IMR-90 (cell line): ENCODE results near the gene ITIH5. TPM values are rescaled to one million over a fixed set of nuclear protein-coding genes. Genes with fewer than 3 reads are reported as not detected.

Experiments
- ATAC-seq: fragments of 200-7000 bp; cut with Tn5 transposase; 2 replicates; pipeline ENCODE4 v1.9.1; 2020; ENCODE audit warnings: low read depth, mild to moderate bottlenecking, moderate library complexity
- BruUV-seq: library from RNA; stranded (reverse); fragments of 400-500 nt; replicated peaks from 2 replicates; lab custom pipeline; 2021; lab: Mats Ljungman, UMichigan
- CTCF ChIA-PET: fragments of 300-600 bp; formaldehyde crosslinking; extraction: SDS; loops from one replicate; lab custom pipeline; 2021; ENCODE audit warnings: antibody characterized with exemption; lab: Yijun Ruan, JAX
- POLR2A ChIA-PET: fragments of 300-600 bp; sonication (Branson Sonifier 250); formaldehyde crosslinking; loops from one replicate; lab custom pipeline; 2022; ENCODE audit warnings: antibody characterized with exemption; ENCODE audit not compliant: unreplicated experiment; lab: Charles Lee
- DNase-seq: peaks from one replicate; pipeline ENCODE4 v3.0.0; 2013
- H2AFZ ChIP-seq: replicated peaks from 2 replicates; pipeline ENCODE3; 2013; ENCODE audit warnings: low read length, mild to moderate bottlenecking; ENCODE audit not compliant: poor library complexity
- H2AK5ac ChIP-seq: 2 replicates; pipeline ENCODE4 v1.6.1; 2013; ENCODE audit warnings: low read depth, low read length, inconsistent platforms
- H2AK9ac ChIP-seq: replicated peaks from 2 replicates; pipeline ENCODE3; 2013; ENCODE audit warnings: mild to moderate bottlenecking, low read depth, low read length, moderate library complexity; ENCODE audit not compliant: poor library complexity
- H2BK120ac ChIP-seq: 2 replicates; pipeline ENCODE4 v1.6.1; 2013; ENCODE audit warnings: low read depth, low read length, inconsistent platforms
- H2BK15ac ChIP-seq: 3 replicates; pipeline ENCODE4 v1.6.1; 2013; ENCODE audit warnings: low read depth, low read length, inconsistent platforms
- H2BK20ac ChIP-seq: 2 replicates; pipeline ENCODE4 v1.6.1; 2013; ENCODE audit warnings: low read depth, mild to moderate bottlenecking, inconsistent platforms, low read length, moderate library complexity
- H2BK5ac ChIP-seq: 2 replicates; pipeline ENCODE4 v1.6.1; 2013; ENCODE audit warnings: mild to moderate bottlenecking, low read depth, low read length, inconsistent platforms; ENCODE audit not compliant: poor library complexity, severe bottlenecking
- H3K14ac ChIP-seq: replicated peaks from 2 replicates; pipeline ENCODE4 v1.6.1; 2013; ENCODE audit warnings: low read depth, low read length, inconsistent platforms
- H3K18ac ChIP-seq: 2 replicates; pipeline ENCODE4 v1.6.1; 2013; ENCODE audit warnings: low read depth, low read length, control low read depth
- H3K23ac ChIP-seq: 2 replicates; pipeline ENCODE4 v1.6.1; 2013; ENCODE audit warnings: low read depth, low read length, inconsistent platforms
- H3K27ac ChIP-seq: 2 replicates; pipeline ENCODE4 v1.5.1; 2013; ENCODE audit warnings: mild to moderate bottlenecking, control low read depth, low read length; ENCODE audit not compliant: insufficient read depth
- H3K27me3 ChIP-seq: 2 replicates; pipeline ENCODE4 v1.6.1; 2013; ENCODE audit warnings: low read length; ENCODE audit not compliant: control insufficient read depth, insufficient read depth
- H3K36me3 ChIP-seq: 2 replicates; pipeline ENCODE4 v1.6.1; 2013; ENCODE audit warnings: low read length, mixed read lengths; ENCODE audit not compliant: control insufficient read depth, insufficient read depth
- H3K4ac ChIP-seq: 2 replicates; pipeline ENCODE4 v1.6.1; 2013; ENCODE audit warnings: low read depth, low read length, inconsistent platforms
- H3K4me1 ChIP-seq: 2 replicates; pipeline ENCODE4 v1.6.1; 2013; ENCODE audit warnings: low read length, mixed read lengths; ENCODE audit not compliant: control insufficient read depth, insufficient read depth
- H3K4me2 ChIP-seq: 2 replicates; pipeline ENCODE4 v1.6.1; 2013; ENCODE audit warnings: low read depth, mild to moderate bottlenecking, control low read depth, low read length, moderate library complexity
- H3K4me3 ChIP-seq: 2 replicates; pipeline ENCODE4 v1.5.1; 2013; ENCODE audit warnings: low read depth, mild to moderate bottlenecking, control low read depth, low read length, moderate library complexity; ENCODE audit not compliant: insufficient read depth
- H3K56ac ChIP-seq: 2 replicates; pipeline ENCODE4 v1.6.1; 2013; ENCODE audit warnings: low read length, inconsistent platforms; ENCODE audit not compliant: insufficient read depth; ENCODE audit errors: extremely low read depth
- H3K79me1 ChIP-seq, 2 experiments: 2 replicates each; pipeline ENCODE4 v1.6.1; 2013; ENCODE audit warnings: low read length in 2 of 2, inconsistent platforms in 1 of 2, low read depth in 1 of 2
- H3K9ac ChIP-seq: 2 replicates; pipeline ENCODE4 v1.6.1; 2013; ENCODE audit warnings: low read depth, low read length, control low read depth
- H3K9me1 ChIP-seq: 2 replicates; pipeline ENCODE4 v1.6.1; 2013; ENCODE audit warnings: low read length, inconsistent platforms; ENCODE audit not compliant: insufficient read depth
- H3K9me3 ChIP-seq: 2 replicates; pipeline ENCODE4 v1.6.1; 2013; ENCODE audit warnings: low read length; ENCODE audit not compliant: control insufficient read depth, insufficient read depth
- H4K20me1 ChIP-seq: 2 replicates; pipeline ENCODE4 v1.6.1; 2013; ENCODE audit warnings: low read length, inconsistent platforms; ENCODE audit not compliant: insufficient read depth
- H4K5ac ChIP-seq: 2 replicates; pipeline ENCODE4 v1.6.1; 2013; ENCODE audit warnings: mild to moderate bottlenecking, low read depth, low read length, control low read depth
- H4K8ac ChIP-seq, 2 experiments: 2 replicates each; pipeline ENCODE4 v1.6.1; 2013; ENCODE audit warnings: low read depth in 2 of 2, low read length in 2 of 2, control low read depth in 1 of 2, inconsistent platforms in 1 of 2
- H4K91ac ChIP-seq: 2 replicates; pipeline ENCODE4 v1.6.1; 2013; ENCODE audit warnings: low read depth, low read length, inconsistent platforms; ENCODE audit not compliant: insufficient read depth
- BHLHE40 ChIP-seq: fragments of 150-350 bp; IDR thresholded peaks from 2 replicates; pipeline ENCODE4 v1.6.1; 2016; ENCODE audit warnings: mild to moderate bottlenecking, low read depth, low read length
- CEBPB ChIP-seq: IDR thresholded peaks from 2 replicates; pipeline ENCODE4 v1.6.1; 2012; ENCODE audit warnings: low read depth, low read length, improper control_type of control experiment
- CHD1 ChIP-seq: IDR thresholded peaks from 2 replicates; pipeline ENCODE4 v1.6.1; 2012; ENCODE audit warnings: low read depth, low read length, improper control_type of control experiment
- CTCF ChIP-seq: conservative IDR thresholded peaks from 2 replicates; pipeline ENCODE4 v1.5.1; 2012; ENCODE audit warnings: mild to moderate bottlenecking, low read depth, low read length, improper control_type of control experiment
- FOS ChIP-seq: fragments of 150-350 bp; IDR thresholded peaks from 2 replicates; pipeline ENCODE4 v1.6.1; 2016; ENCODE audit warnings: low read depth, low read length
- MAFK ChIP-seq: IDR thresholded peaks from 2 replicates; pipeline ENCODE4 v1.6.1; 2012; ENCODE audit warnings: low read depth, low read length, improper control_type of control experiment
- MAZ ChIP-seq: IDR thresholded peaks from 2 replicates; pipeline ENCODE4 v1.6.1; 2012; ENCODE audit warnings: low read depth, mild to moderate bottlenecking, low read length, improper control_type of control experiment, moderate library complexity, borderline replicate concordance
- MXI1 ChIP-seq: IDR thresholded peaks from 2 replicates; pipeline ENCODE4 v1.6.1; 2012; ENCODE audit warnings: low read depth, mild to moderate bottlenecking, low read length, moderate library complexity, borderline replicate concordance
- NFE2L2 ChIP-seq: fragments of 150-350 bp; IDR thresholded peaks from 2 replicates; pipeline ENCODE4 v1.6.1; 2016; ENCODE audit warnings: low read depth, mild to moderate bottlenecking, low read length
- POLR2A ChIP-seq: IDR thresholded peaks from 2 replicates; pipeline ENCODE4 v1.6.1; 2012; ENCODE audit warnings: mild to moderate bottlenecking, low read depth, low read length
- RAD21 ChIP-seq: IDR thresholded peaks from 2 replicates; pipeline ENCODE4 v1.6.1; 2012; ENCODE audit warnings: low read length, improper control_type of control experiment
- RCOR1 ChIP-seq: IDR thresholded peaks from 2 replicates; pipeline ENCODE4 v1.6.1; 2012; ENCODE audit warnings: mild to moderate bottlenecking, low read length, improper control_type of control experiment; ENCODE audit not compliant: insufficient replicate concordance
- RFX5 ChIP-seq: IDR thresholded peaks from 2 replicates; pipeline ENCODE4 v1.8.0; 2012; ENCODE audit warnings: low read depth, mild to moderate bottlenecking, low read length, moderate library complexity
- SMC3 ChIP-seq: fragments of 150-350 bp; IDR thresholded peaks from 2 replicates; pipeline ENCODE4 v1.6.1; 2016; ENCODE audit warnings: low read depth, mild to moderate bottlenecking, antibody characterized with exemption, low read length, moderate library complexity
- USF2 ChIP-seq: fragments of 150-350 bp; IDR thresholded peaks from 2 replicates; pipeline ENCODE4 v1.6.1; 2017; ENCODE audit warnings: mild to moderate bottlenecking, antibody characterized with exemption, low read length, low read depth
- WGBS, 2 experiments: methylation state at CpG; one replicate each; pipeline versions ENCODE4 v1.1.5 to v1.1.7; 2013; ENCODE audit warnings: missing lambda C conversion rate in 2 of 2; ENCODE audit not compliant: insufficient read length in 1 of 2; ENCODE audit errors: extremely low coverage in 2 of 2; 5-methylcytosine and 5-hydroxymethylcytosine counted together
- dilution Hi-C: fragments of 300-500 bp; cut with HindIII; formaldehyde crosslinking; loops from one replicate; pipeline ENCODE4 v1.14.3; 2018; ENCODE audit warnings: low sequenced_read_pairs; ENCODE audit not compliant: unreplicated experiment
- in situ Hi-C: fragments of 300-500 bp; cut with MboI; formaldehyde crosslinking; loops from 3 replicates; pipeline ENCODE4 v1.14.3; 2019; ENCODE audit warnings: low sequenced_read_pairs, inconsistent platforms, mixed read lengths
- intact Hi-C: fragments of 100-400 bp; cut with micrococcal nuclease; formaldehyde crosslinking; loops from 2 replicates; pipeline ENCODE4 v1.10.0; 2022
- polyA plus RNA-seq, 3 experiments: library from polyadenylated mRNA; depleted of rRNA; stranded (reverse); fragments of >200 nt; gene quantifications; 2 replicates each; pipeline ENCODE4 v1.2.3, GENCODE V29; 2012; ENCODE audit warnings: low replicate concordance in 1 of 3
- total RNA-seq: library from RNA; depleted of rRNA; stranded (reverse); fragments of >200 nt; gene quantifications from 2 replicates; pipeline ENCODE4 v1.2.3, GENCODE V29; 2012
- TF ChIP-seq, protein P1 (sequence below): fragments of 150-350 bp; IDR thresholded peaks from 2 replicates; pipeline ENCODE4 v1.6.1; 2016; ENCODE audit warnings: low read depth, mild to moderate bottlenecking, low read length, moderate library complexity, borderline replicate concordance

ITIH5 gene
- total and polyA plus RNA-seq, 2 of the 4 experiments (the other 2 are of a cell fraction) = under 0.01 to 0.07 TPM

GRCh38 chr10:7659560-7659959, 7.2 kb downstream of the ITIH5 start:
- Histone ChIP-seq H4K5ac (no peak overlapping the region), H3K27ac (no peak overlapping the region), H3K27me3 (no peaks in the 10 kb centered on the region; the same call in 1 of the 2 replicates), H3K18ac (no peak overlapping the region), H2BK15ac (no peak overlapping the region), H4K20me1 (no peaks in the 10 kb centered on the region), H2AK5ac (no peak overlapping the region), H2AFZ (no peak overlapping the region), H4K8ac (no peak overlapping the region), H3K9me3 (no peaks in the 10 kb centered on the region), H3K4me1 (no peaks in the 10 kb centered on the region), H3K14ac (no peak overlapping the region), H3K4me2 (no peak overlapping the region), H3K56ac (no peak overlapping the region), H3K36me3 (no peaks in the 10 kb centered on the region), H2BK20ac (no peak overlapping the region), H3K4ac (no peak overlapping the region), H2BK120ac (no peak overlapping the region), H3K4me3 (no peak overlapping the region), H3K79me1 (no peaks in the 10 kb centered on the region), H3K9me1 (no peaks in the 10 kb centered on the region), H3K23ac (no peak overlapping the region), H3K9ac (no peak overlapping the region), H2AK9ac (no peak overlapping the region), H2BK5ac (no peak overlapping the region), H4K91ac (no peak overlapping the region)
- ChIA-PET POLR2A (no interaction called here), CTCF (no interaction called here)
- intact Hi-C loops (no loop called here), dilution Hi-C loops (no loop called here), in situ Hi-C loops (no loop called here)
- BruUV-seq = no TSS peak
- DNase-seq (no peak), ATAC-seq (no peak)
- no peak for TF ChIP-seq CHD1
- no peak for TF ChIP-seq CTCF
- TF ChIP-seq RAD21 = no peak
- no peak for TF ChIP-seq SMC3
- TF ChIP-seq, protein P1, sequence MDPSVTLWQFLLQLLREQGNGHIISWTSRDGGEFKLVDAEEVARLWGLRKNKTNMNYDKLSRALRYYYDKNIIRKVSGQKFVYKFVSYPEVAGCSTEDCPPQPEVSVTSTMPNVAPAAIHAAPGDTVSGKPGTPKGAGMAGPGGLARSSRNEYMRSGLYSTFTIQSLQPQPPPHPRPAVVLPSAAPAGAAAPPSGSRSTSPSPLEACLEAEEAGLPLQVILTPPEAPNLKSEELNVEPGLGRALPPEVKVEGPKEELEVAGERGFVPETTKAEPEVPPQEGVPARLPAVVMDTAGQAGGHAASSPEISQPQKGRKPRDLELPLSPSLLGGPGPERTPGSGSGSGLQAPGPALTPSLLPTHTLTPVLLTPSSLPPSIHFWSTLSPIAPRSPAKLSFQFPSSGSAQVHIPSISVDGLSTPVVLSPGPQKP = no peak
- TF ChIP-seq RCOR1 = no peak
- TF ChIP-seq FOS = no peak
- no peak for TF ChIP-seq POLR2A
- TF ChIP-seq BHLHE40 = no peak
- no peak for TF ChIP-seq CEBPB
- no peak for TF ChIP-seq MXI1
- no peak for TF ChIP-seq MAFK
- TF ChIP-seq NFE2L2 = no peak
- TF ChIP-seq MAZ = no peak
- TF ChIP-seq RFX5 = no peak
- no peak for TF ChIP-seq USF2
- WGBS, 2 experiments = no CpG with 5 or more reads among the region's 4 CpGs
